HFFc6 (cell line): ENCODE data around the gene AFAP1. TPM values are rescaled to one million over a fixed set of nuclear protein-coding genes. Genes with fewer than 3 reads are reported as not detected.
A peak's percentile ranks its signal among the peaks of the same experiment; 100 is the strongest.

Experiments
- DNase-seq: peaks from one replicate; pipeline ENCODE4 v3.0.0-alpha.2; 2018
- H3K27ac Mint-ChIP-seq: 2 replicates; pipeline ENCODE4 v1.8.0; 2020; ENCODE audit warnings: mild to moderate bottlenecking, mixed read lengths
- H3K27me3 Mint-ChIP-seq: 2 replicates; pipeline ENCODE4 v1.8.0; 2021; ENCODE audit warnings: mild to moderate bottlenecking, moderate library complexity, mixed read lengths; ENCODE audit not compliant: insufficient read depth
- H3K36me3 Mint-ChIP-seq: 2 replicates; pipeline ENCODE4 v1.8.0; 2021; ENCODE audit warnings: low read depth, mixed read lengths
- H3K4me1 Mint-ChIP-seq: 2 replicates; pipeline ENCODE4 v1.8.0; 2020; ENCODE audit warnings: low read depth, mixed read lengths
- H3K4me3 Mint-ChIP-seq: 2 replicates; pipeline ENCODE4 v1.8.0; 2020; ENCODE audit warnings: mild to moderate bottlenecking, moderate library complexity, mixed read lengths
- H3K9me3 Mint-ChIP-seq: 2 replicates; pipeline ENCODE4 v1.8.0; 2020; ENCODE audit warnings: mild to moderate bottlenecking, mixed read lengths
- CTCF ChIP-seq: fragments of 200-600 bp; sonication (generic); IDR thresholded peaks from 2 replicates; pipeline ENCODE4 v1.5.0; 2021; ENCODE audit warnings: antibody characterized with exemption, mild to moderate bottlenecking
- total RNA-seq, 6 experiments: library from RNA; stranded (reverse); fragmentation: NEBNext Ultra II Directional; extraction: Animal tissue kit (Norgen Biotek cat#: 25700); gene quantifications; 2 replicates in 1 of 6; 3 replicates in 5 of 6; pipeline ENCODE4 v1.2.3, GENCODE V29; 2021

AFAP1 gene
- total RNA-seq, 6 experiments from 2014 or later: 99.7 to 116 (median 107) TPM

GRCh38 chr4:7772711-7773385 lies 166.8 kb downstream of the AFAP1 start:
- H3K4me3 Mint-ChIP-seq: peak overlapping the region; percentile 32; the same call in 1 of the 2 replicates
- no peak for TF ChIP-seq CTCF
- no peak for DNase-seq
- H3K4me1 Mint-ChIP-seq: peaks cover 29% of the 10 kb centered on the region
- peaks cover 29% of the 10 kb centered on the region for H3K27me3 Mint-ChIP-seq
- H3K36me3 Mint-ChIP-seq: peaks cover 75% of the 10 kb centered on the region
- H3K9me3 Mint-ChIP-seq: no peaks in the 10 kb centered on the region
- H3K27ac Mint-ChIP-seq: peak overlapping the region; percentile 79

- H3K36me3 Mint-ChIP-seq: peaks cover 75% of the 10 kb centered on the region
- peaks cover 29% of the 10 kb centered on the region for H3K4me1 Mint-ChIP-seq
- H3K27ac Mint-ChIP-seq: peak overlapping the region; percentile 6; the same call in 1 of the 2 replicates
- peaks cover 33% of the 10 kb centered on the region for H3K27me3 Mint-ChIP-seq
- H3K9me3 Mint-ChIP-seq: no peaks in the 10 kb centered on the region
- no peak overlapping the region; the same call in 1 of the 2 replicates for H3K4me3 Mint-ChIP-seq
- TF ChIP-seq CTCF: no peak
- no peak for DNase-seq
Measured at GRCh38 chr4:7771541-7772507, 167.8 kb downstream of the AFAP1 start.

GRCh38 chr4:7771056-7771455 lies 168.6 kb downstream of the AFAP1 start:
- Mint-ChIP-seq H3K4me1 (peaks cover 31% of the 10 kb centered on the region), H3K27me3 (peaks cover 34% of the 10 kb centered on the region), H3K4me3 (no peak overlapping the region), H3K9me3 (no peaks in the 10 kb centered on the region), H3K36me3 (peaks cover 72% of the 10 kb centered on the region), H3K27ac (peak overlapping the region; percentile 40; the same call in 1 of the 2 replicates)
- no peak for TF ChIP-seq CTCF
- no peak for DNase-seq

GRCh38 chr4:7770224-7771050 lies 169.2 kb downstream of the AFAP1 start:
- Mint-ChIP-seq H3K27me3 (peaks cover 34% of the 10 kb centered on the region), H3K36me3 (peaks cover 77% of the 10 kb centered on the region), H3K27ac (peak overlapping the region; percentile 40), H3K4me1 (peaks cover 37% of the 10 kb centered on the region), H3K9me3 (no peaks in the 10 kb centered on the region), H3K4me3 (no peak overlapping the region)
- TF ChIP-seq CTCF: peak; percentile 72
- DNase-seq: peak; percentile 28
